Lung microvascular endothelial cell (primary cell): ENCODE measurements around the gene TNK2. TPM values are rescaled to one million over a fixed set of nuclear protein-coding genes. Genes with fewer than 3 reads are reported as not detected.
"Not testable (repeated sequence)": the region's sequence is repeated elsewhere in the genome, so short reads cannot be mapped to it uniquely, and the experiment has no call there.

ENCODE experiments used
- DNase-seq, 2 donors: peaks; one replicate each; pipeline versions ENCODE4 v3.0.0 to v3.0.0-alpha.2; 2010; ENCODE audit warnings: low read depth in 2 of 2
- total RNA-seq: library from RNA; depleted of rRNA; stranded (reverse); fragments of >200 nt; gene quantifications from 2 replicates; pipeline ENCODE4 v1.2.1, GENCODE V29; 2014

Gene TNK2
- total RNA-seq, 1 donor from 2014 or later = 16.1 TPM

- peak; percentile 91 to 94 for DNase-seq
Observed at GRCh38 chr3:195850857-195851543, 57.4 kb downstream of the TNK2 start.

GRCh38 chr3:195849322-195850074, 58.9 kb downstream of the TNK2 start:
- DNase-seq = peak in 1 of 2 donors; percentile 17

- peak in 1 of 2 donors; percentile 24 for DNase-seq
Observed at GRCh38 chr3:195847055-195847950, 61.0 kb downstream of the TNK2 start.

GRCh38 chr3:195845483-195845882, 62.9 kb downstream of the TNK2 start:
- DNase-seq = no peak

GRCh38 chr3:195844671-195845218, 63.6 kb downstream of the TNK2 start:
- no peak for DNase-seq

- DNase-seq = no peak
Observed at GRCh38 chr3:195839260-195840010, 68.9 kb downstream of the TNK2 start.

- DNase-seq = no peak
Observed at GRCh38 chr3:195838714-195839113, 69.6 kb downstream of the TNK2 start.

- no peak for DNase-seq
Observed at GRCh38 chr3:195836476-195837135, 71.7 kb downstream of the TNK2 start.

- no peak for DNase-seq
Observed at GRCh38 chr3:195835791-195836190, 72.6 kb downstream of the TNK2 start.

- DNase-seq = no peak
Observed at GRCh38 chr3:195834675-195835583, 73.4 kb downstream of the TNK2 start.

- no peak for DNase-seq
Observed at GRCh38 chr3:195829897-195830254, 78.5 kb downstream of the TNK2 start.

- DNase-seq = no peak
Observed at GRCh38 chr3:195828762-195829161, 79.6 kb downstream of the TNK2 start.

GRCh38 chr3:195825857-195826804, 82.2 kb downstream of the TNK2 start:
- no peak for DNase-seq

- DNase-seq = no peak
Observed at GRCh38 chr3:195825191-195825588, 83.2 kb downstream of the TNK2 start.

GRCh38 chr3:195824425-195825190, 83.7 kb downstream of the TNK2 start:
- not testable (repeated sequence) for DNase-seq

- no peak for DNase-seq
Observed at GRCh38 chr3:195823999-195824398, 84.4 kb downstream of the TNK2 start.

GRCh38 chr3:195823280-195823679, 85.1 kb downstream of the TNK2 start:
- DNase-seq = no peak
